Loucy (cell line): ENCODE results near the gene TINCR.

Experiments used
- CTCF ChIP-seq: fragments of 200-600 bp; sonication (generic); conservative IDR thresholded peaks from 2 replicates; pipeline ENCODE4 v1.5.1; 2014; ENCODE audit warnings: mild to moderate bottlenecking, antibody characterized with exemption, low read length
- EZH2phosphoT487 ChIP-seq: fragments of 200-600 bp; IDR thresholded peaks from 2 replicates; pipeline ENCODE4 v1.6.1; 2018; ENCODE audit warnings: antibody characterized with exemption, mild to moderate bottlenecking, moderate library complexity, borderline replicate concordance

- TF ChIP-seq EZH2phosphoT487 = no peak
- TF ChIP-seq CTCF = no peak
Measured at GRCh38 chr19:5560156-5560555, 7.6 kb downstream of the TINCR start.
